ENCODE measurements around the gene SETDB1.
A peak's percentile ranks its signal among the peaks of the same experiment; 100 is the strongest.
"Not testable (repeated sequence)": the region's sequence is repeated elsewhere in the genome, so short reads cannot be mapped to it uniquely, and the experiment has no call there.

The SETDB1 gene

DNA sequence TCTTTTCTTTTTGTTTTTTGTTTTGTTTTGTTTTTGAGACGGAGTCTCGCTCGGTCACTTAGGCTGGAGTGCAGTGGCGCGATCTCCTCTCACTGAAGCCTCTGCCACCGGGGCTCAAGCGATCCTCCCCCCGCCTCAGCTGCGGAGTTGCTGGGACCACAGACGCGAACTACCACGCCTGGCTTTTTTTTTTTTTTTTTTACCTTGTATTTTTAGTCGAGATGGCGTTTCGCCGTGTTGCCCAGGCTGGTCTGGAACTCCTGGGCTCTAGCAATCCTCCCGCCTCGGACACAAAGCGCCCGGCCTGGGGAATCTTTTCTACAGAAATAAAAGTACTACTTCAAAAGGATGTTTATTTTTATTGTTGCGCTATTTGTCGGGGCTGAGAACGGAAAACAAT is 1.1 kb upstream of the SETDB1 start:
- in situ Hi-C loops (cut with HindIII; ENCODE audit: low pct_ligation_motif_present, low pct_unique_long_range_greater_than_20kb, low sequenced_read_pairs): no loop called here
- no peak for DNase-seq

DNA sequence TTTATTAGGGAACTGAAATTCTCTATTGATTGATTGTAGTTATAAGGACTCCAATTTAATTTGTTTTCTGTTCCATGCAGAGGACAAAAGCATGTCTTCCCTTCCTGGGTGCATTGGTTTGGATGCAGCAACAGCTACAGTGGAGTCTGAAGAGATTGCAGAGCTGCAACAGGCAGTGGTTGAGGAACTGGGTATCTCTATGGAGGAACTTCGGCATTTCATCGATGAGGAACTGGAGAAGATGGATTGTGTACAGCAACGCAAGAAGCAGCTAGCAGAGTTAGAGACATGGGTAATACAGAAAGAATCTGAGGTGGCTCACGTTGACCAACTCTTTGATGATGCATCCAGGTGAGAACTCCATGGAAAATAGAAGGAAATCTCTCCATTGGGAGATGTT is 1.5 kb downstream of the SETDB1 start:
- in situ Hi-C loops (cut with HindIII; ENCODE audit: low pct_ligation_motif_present, low pct_unique_long_range_greater_than_20kb, low sequenced_read_pairs): no loop called here
- no peak for DNase-seq

DNA sequence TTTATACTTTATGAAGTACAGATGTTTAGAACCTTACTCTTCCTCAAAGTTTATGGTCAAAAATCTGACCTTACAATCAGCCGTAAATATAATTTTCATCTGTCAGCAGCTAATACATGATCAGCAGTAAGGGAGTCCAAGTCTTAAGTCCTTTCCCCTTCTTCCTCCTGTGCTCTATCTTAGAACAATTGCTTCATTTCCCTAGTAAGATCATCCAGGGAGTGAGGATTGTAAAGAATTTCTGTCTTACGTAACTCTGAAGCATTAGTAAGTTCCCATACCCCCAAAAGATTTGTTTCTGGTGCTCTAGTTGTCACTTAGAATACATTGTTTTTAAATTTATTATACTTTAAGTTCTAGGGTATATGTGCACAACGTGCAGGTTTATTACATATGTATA is 2.1 kb downstream of the SETDB1 start:
- in situ Hi-C loops (cut with HindIII; ENCODE audit: low pct_ligation_motif_present, low pct_unique_long_range_greater_than_20kb, low sequenced_read_pairs): no loop called here
- DNase-seq: no peak

DNA sequence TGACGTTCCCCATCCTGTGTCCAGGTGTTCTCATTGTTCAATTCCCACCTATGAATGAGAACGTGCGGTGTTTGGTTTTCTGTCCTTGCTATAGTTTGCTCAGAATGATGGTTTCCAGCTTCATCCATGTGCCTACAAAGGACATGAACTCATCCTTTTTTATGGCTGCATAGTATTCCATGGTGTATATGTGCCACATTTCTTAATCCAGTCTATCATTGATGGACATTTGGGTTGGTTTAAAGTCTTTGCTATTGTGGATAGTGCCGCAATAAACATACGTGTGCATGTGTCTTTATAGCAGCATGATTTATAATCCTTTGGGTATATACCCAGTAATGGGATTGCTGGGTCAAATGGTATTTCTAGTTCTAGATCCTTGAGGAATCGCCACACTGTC is 2.6 kb downstream of the SETDB1 start:
- in situ Hi-C loops (cut with HindIII; ENCODE audit: low pct_ligation_motif_present, low pct_unique_long_range_greater_than_20kb, low sequenced_read_pairs); DNase-seq: not testable (repeated sequence)

DNA sequence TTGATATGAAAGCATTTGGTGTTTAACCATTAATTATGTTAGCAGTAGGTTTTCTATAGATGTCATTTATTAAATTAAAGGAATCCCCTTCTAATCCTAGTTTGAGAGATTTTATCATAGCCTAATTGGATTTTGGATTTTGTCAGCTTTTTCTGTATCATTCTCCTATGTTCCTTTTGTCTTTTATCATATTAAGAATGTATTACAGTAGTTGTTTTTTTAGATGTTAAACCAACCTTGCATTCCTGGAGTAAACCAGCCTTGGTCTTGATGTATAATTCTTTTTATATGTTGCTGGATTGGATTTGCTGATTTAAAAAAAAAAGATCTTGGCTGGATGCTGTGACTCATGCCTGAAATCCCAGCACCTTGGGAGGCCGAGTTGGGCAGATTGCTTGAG is 5.6 kb downstream of the SETDB1 start:
- peak; percentile 17 for DNase-seq
- in situ Hi-C loops (cut with HindIII; ENCODE audit: low pct_ligation_motif_present, low pct_unique_long_range_greater_than_20kb, low sequenced_read_pairs): no loop called here

DNA sequence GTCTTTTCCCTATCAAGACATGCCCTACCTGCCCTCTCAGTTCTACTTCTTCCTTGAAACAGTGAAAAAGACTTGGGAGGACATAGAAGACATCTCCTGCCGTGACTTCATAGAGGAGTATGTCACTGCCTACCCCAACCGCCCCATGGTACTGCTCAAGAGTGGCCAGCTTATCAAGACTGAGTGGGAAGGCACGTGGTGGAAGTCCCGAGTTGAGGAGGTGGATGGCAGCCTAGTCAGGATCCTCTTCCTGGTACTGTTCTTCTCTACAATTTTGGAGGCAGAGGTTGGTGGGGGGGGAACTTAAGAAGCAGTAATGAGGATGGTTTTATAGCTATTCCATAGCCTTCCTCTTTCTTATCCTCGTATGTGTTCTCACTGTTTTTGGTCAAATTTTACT is 18.7 kb downstream of the SETDB1 start:
- DNase-seq: no peak
- in situ Hi-C loops (cut with HindIII; ENCODE audit: low pct_ligation_motif_present, low pct_unique_long_range_greater_than_20kb, low sequenced_read_pairs): no loop called here

DNA sequence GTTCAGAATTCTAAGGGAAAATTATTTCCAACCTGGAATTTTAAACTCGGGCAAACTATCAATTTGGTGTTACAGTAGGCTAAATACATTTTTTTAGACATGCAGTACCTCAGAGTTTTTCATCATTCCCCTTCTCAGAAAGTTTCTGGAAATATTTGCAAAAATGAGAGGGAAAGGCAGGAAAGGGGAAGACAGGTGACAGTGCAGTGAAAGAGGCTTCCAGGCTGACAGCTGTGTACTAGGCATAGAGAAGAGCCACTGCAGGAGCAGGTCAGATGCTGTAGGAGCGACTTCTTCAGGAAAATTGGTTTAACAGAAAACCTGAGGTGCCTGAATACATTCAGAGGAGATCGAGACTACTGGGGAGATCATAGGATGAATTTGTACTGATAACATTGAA is 28.5 kb downstream of the SETDB1 start:
- no peak for DNase-seq
- in situ Hi-C loops (cut with HindIII; ENCODE audit: low pct_ligation_motif_present, low pct_unique_long_range_greater_than_20kb, low sequenced_read_pairs): no loop called here

DNA sequence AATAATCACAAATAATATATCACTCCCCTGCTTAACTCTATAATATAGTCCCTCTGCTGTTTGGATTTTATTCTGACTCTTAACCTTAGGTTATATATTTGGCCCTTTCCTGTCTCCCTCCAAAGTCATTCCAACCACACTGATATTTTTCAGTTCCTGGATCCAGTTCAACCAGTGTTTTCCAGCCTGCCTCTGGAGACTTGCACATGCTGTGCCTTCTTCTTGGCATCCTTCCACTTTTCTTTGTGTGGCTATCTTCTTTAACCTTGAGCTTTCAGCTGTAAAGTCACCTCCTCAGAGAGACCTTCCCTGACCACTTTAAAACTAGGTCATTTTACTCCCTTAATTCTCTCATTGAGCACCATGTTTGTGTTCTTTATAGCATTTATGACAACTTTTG is 29.1 kb downstream of the SETDB1 start:
- DNase-seq: no peak
- in situ Hi-C loops (cut with HindIII; ENCODE audit: low pct_ligation_motif_present, low pct_unique_long_range_greater_than_20kb, low sequenced_read_pairs): no loop called here

DNA sequence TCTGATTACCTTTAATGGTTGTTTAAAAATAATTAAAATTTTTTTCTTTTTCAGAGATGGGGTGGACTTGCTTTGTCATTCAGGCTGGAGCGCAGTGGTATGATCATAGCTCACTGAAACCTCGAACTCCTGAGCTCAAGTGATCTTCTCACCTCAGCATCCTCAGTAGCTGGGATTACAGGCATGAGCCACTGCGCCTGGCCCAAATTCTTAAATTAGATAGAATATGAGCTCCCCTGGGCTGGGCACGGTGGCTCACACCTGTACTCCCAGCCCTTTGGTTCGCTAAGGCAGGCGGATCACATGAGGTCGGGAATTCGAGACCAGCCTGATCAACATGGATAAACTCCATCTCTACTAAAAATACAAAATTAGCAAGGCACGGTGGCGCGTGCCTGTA is 31.5 kb downstream of the SETDB1 start:
- DNase-seq: no peak
- in situ Hi-C loops (cut with HindIII; ENCODE audit: low pct_ligation_motif_present, low pct_unique_long_range_greater_than_20kb, low sequenced_read_pairs): no loop called here

DNA sequence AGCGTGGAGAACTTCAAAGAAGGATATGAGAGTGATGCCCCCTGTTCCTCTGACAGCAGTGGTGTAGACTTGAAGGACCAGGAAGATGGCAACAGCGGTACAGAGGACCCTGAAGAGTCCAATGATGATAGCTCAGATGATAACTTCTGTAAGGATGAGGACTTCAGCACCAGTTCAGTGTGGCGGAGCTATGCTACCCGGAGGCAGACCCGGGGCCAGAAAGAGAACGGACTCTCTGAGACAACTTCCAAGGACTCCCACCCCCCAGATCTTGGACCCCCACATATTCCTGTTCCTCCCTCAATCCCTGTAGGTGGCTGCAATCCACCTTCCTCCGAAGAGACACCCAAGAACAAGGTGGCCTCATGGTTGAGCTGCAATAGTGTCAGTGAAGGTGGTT is 34.5 kb downstream of the SETDB1 start:
- no peak for DNase-seq
- in situ Hi-C loops (cut with HindIII; ENCODE audit: low pct_ligation_motif_present, low pct_unique_long_range_greater_than_20kb, low sequenced_read_pairs): no loop called here

DNA sequence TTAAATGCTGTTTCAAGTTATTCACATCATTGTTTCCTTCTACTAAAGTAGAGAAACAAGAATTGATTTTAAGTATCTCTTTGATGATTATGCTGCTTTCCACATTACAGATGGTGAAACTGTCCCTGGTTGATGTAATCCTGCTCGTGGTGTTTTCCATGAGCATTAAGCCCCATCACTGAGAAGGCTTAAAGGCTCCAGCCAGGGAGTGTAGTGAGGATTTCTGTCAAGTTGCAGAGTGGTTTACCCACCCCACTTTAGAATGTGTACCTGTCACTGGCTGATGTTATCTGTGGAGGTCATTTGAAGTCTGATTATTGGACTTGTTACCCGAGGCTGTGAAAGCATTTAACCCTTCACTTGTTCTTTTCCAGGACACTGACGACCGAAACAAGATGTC is 35.6 kb downstream of the SETDB1 start:
- in situ Hi-C loops (cut with HindIII; ENCODE audit: low pct_ligation_motif_present, low pct_unique_long_range_greater_than_20kb, low sequenced_read_pairs): no loop called here
- DNase-seq: no peak

DNA sequence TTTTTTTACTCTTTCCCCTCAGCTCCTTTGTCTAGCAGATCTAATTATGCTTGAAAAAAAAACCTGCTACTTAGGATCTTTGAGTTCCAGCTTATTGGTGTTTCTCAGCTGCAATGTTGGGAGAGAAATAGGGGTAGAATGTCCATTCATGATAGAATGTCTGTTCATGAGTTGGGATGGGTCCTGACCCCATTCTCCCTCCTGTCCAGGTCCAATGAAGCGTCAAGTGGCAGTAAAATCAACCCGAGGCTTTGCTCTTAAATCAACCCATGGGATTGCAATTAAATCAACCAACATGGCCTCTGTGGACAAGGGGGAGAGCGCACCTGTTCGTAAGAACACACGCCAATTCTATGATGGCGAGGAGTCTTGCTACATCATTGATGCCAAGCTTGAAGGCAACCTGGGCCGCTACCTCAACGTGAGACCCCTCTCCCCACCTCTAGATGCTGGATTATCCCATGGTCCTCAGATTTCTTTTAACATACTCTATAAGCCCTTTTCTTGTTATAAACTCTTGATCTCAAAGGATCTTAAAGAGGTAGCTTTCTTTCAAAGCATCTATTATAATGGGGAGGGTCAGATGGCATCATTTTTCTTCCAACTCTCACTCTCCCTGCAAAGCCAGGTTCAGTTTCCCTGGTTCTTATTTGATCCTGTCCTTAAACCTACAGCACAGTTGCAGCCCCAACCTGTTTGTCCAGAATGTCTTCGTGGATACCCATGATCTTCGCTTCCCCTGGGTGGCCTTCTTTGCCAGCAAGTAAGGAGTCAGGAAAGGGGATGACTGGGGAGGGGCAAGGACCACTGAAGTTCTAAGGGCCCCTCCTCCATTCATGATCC is 37.4 kb downstream of the SETDB1 start:
- in situ Hi-C loops (cut with HindIII; ENCODE audit: low pct_ligation_motif_present, low pct_unique_long_range_greater_than_20kb, low sequenced_read_pairs): no loop called here
- no peak for DNase-seq

DNA sequence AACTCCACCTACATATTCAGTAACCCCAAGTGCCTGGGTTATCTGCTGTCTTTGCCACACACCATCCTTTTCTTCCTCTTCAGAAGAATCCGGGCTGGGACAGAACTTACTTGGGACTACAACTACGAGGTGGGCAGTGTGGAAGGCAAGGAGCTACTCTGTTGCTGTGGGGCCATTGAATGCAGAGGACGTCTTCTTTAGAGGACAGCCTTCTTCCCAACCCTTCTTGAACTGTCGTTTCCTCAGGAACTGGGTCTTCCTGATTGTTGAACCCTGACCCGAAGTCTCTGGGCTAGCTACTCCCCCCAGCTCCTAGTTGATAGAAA is 38.0 kb downstream of the SETDB1 start:
- in situ Hi-C loops (cut with HindIII; ENCODE audit: low pct_ligation_motif_present, low pct_unique_long_range_greater_than_20kb, low sequenced_read_pairs): no loop called here
- no peak for DNase-seq

DNA sequence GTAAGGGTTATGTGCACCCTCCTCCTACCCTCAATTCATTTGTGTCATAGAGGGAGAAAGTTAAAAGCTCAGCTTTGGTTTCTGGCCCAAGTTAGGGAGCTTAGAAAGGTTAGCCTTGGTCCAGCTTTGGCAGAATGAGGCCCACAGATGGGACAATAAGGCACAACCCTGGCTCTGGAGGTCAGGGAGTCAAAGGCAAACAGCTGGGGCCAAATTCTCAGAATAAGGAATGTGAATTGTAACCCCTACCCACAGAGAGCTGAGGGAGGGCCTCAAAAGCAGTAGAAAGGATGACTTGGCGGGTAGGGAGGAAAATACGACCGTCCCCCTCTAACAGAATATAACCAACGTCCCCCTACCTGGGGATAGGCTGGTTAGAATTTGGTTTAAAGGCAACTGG is 39.4 kb downstream of the SETDB1 start:
- in situ Hi-C loops (cut with HindIII; ENCODE audit: low pct_ligation_motif_present, low pct_unique_long_range_greater_than_20kb, low sequenced_read_pairs): no loop called here
- no peak for DNase-seq

DNA sequence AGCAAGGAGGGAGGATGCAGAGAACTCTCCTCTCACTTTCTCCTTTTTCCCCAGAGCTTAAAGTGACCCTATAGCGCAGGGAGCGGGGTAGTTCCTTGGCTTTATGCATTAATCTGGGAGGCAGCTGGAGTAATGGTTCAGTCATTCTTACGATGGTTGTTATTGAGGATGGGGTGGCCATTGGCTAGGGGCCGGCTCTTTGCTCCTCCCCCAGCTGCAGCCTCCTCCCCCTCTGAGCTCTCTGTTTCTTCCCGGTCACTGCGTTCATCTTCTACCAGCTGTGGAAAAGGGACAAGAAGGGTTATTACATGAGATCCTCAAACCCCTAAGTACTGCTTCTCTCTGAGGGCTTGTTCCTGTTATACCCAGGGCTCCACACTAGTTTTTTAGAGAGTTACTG is 39.8 kb downstream of the SETDB1 start:
- no peak for DNase-seq
- in situ Hi-C loops (cut with HindIII; ENCODE audit: low pct_ligation_motif_present, low pct_unique_long_range_greater_than_20kb, low sequenced_read_pairs): no loop called here

DNA sequence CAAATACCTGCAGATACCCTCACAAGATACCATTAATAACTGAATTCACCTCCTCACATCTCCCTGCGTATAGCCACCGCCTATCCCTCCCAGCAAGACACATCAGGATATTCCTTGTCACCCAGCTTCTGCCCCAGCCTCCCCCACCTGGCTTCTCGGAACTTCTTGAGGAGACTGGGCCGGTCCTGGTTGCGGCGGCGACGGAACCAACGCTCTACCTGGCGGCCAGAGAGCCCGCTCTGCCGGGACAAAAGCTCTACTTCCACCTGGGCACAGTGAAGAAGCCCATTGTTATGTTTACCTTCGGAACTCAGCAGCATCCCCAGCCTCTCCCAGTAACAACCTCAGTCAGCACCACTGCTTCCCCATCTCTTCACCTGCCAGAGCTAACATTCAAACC is 41.8 kb downstream of the SETDB1 start:
- in situ Hi-C loops (cut with HindIII; ENCODE audit: low pct_ligation_motif_present, low pct_unique_long_range_greater_than_20kb, low sequenced_read_pairs): no loop called here

DNA sequence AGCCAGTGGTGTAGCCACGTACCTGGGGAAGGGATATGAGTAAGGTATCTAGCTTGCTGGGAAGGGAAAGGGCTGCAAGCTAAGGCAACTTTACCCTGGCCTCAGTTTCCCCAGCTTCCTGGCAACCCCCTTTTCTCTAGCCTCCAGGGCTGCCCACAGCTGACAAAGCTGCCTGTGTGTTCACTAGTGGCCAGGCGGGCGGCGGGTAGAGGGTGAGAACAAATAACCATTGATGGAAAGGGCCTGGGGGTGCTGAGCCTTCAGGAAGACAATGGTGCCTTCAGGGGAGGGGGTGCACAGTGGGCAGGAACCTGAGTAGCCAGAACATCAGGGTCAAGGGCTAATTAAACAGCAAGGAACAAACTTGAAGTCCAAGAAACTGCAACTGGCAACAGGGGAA is 42.3 kb downstream of the SETDB1 start:
- in situ Hi-C loops (cut with HindIII; ENCODE audit: low pct_ligation_motif_present, low pct_unique_long_range_greater_than_20kb, low sequenced_read_pairs): no loop called here
- no peak for DNase-seq

More for the DNA sequence above, 41.8 kb downstream of the SETDB1 start:
- no peak for DNase-seq

DNA sequence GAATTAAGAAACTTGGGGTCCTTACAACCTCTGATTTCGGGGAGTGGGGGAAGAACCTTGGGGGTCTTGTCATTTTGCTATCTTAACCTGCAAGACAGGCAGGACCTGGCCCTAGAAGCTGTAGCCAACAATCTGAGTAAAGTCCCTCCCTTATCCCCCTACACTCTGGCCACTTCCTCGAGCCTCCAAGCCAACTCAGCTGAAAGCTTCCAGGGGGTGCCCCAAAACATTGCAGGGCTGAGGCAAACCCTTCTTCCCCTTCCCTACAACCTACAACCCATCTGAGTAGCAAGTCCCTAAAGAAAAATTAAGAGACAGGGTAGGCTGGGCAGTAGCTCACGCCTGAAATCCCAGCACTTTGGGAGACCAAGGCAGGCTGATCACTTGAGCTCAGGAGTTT is 43.5 kb downstream of the SETDB1 start:
- DNase-seq: no peak
- in situ Hi-C loops (cut with HindIII; ENCODE audit: low pct_ligation_motif_present, low pct_unique_long_range_greater_than_20kb, low sequenced_read_pairs): no loop called here

DNA sequence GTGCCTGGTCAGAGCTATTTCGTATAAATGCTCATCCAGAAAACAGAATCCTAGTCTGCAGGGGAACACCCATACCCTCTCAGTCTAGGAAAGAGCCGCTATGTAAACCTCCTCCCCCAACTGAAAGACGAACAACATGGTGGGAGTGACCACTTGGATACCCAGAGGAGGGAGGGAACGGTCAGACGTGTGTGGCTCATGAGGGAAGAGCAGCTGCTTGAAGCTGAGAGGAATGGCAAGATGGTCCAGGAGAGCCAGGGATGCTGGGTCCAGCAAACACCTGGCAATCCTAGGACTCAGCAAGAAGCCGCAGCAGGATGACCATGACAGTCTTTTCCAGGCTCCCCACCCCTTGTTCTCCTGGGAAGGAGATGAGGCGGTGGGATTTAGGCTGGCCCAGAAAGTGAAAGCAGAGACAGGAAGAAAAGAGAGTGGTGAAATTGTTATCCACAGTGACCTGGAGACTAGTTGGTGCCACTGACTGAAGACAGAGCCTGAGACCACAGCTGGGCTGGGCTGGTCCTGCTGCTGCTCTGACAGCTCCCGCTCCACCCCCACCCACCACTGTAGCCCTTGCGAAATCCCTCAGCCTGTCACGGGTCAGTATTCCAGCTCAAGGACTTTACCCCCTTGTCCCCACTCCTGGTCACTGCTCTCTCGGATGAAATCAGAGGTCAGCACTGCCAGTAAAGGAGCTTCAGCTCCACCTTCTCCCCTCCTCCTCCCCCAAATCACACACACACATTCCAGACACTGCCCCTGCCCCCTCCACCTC is 44.8 kb downstream of the SETDB1 start:
- in situ Hi-C loops (cut with HindIII; ENCODE audit: low pct_ligation_motif_present, low pct_unique_long_range_greater_than_20kb, low sequenced_read_pairs): no loop called here
- DNase-seq: no peak

Measured in ACHN (cell line).